Activated CD8-positive, alpha-beta memory T cell treated with anti-CD3 and anti-CD28 coated beads, Interleukin-2, amount 10 ng/mL, durations not matched to agents 7 days and 5 days (primary cell): ENCODE measurements around the gene FGF18. TPM values are rescaled to one million over a fixed set of nuclear protein-coding genes. Genes with fewer than 3 reads are reported as not detected.

Source experiments
- ATAC-seq: fragments of 150-1000 bp; cut with Tn5 transposase; one replicate; pipeline ENCODE4 v1.10.0; 2021; ENCODE audit warnings: moderate library complexity
- CTCF ChIA-PET: fragments of 350-600 bp; sonication (Branson Sonifier 250); formaldehyde crosslinking; loops from one replicate; lab custom pipeline; 2021; ENCODE audit warnings: antibody characterized with exemption; lab: Charles Lee
- DNase-seq: peaks from one replicate; pipeline ENCODE4 v3.0.0-alpha.2; 2020
- H3K27ac Mint-ChIP-seq: one replicate; pipeline ENCODE4 v1.8.0; 2021; ENCODE audit warnings: mild to moderate bottlenecking, mixed read lengths
- H3K27me3 Mint-ChIP-seq: one replicate; pipeline ENCODE4 v1.8.0; 2021; ENCODE audit warnings: mixed read lengths
- H3K36me3 Mint-ChIP-seq: one replicate; pipeline ENCODE4 v1.8.0; 2021; ENCODE audit warnings: mild to moderate bottlenecking, mixed read lengths
- H3K4me1 Mint-ChIP-seq: one replicate; pipeline ENCODE4 v1.8.0; 2021; ENCODE audit warnings: mixed read lengths
- H3K4me3 Mint-ChIP-seq: one replicate; pipeline ENCODE4 v1.8.0; 2021; ENCODE audit warnings: mild to moderate bottlenecking, moderate library complexity, mixed read lengths
- H3K9me3 Mint-ChIP-seq: one replicate; pipeline ENCODE4 v1.8.0; 2022; ENCODE audit warnings: low read depth, mixed read lengths
- total RNA-seq, 2 experiments: library from RNA; stranded (reverse); gene quantifications; one replicate each; pipeline ENCODE4 v1.2.3, GENCODE V29; 2021

The FGF18 gene
- total RNA-seq, 2 experiments from 2014 or later: not detected

DNA sequence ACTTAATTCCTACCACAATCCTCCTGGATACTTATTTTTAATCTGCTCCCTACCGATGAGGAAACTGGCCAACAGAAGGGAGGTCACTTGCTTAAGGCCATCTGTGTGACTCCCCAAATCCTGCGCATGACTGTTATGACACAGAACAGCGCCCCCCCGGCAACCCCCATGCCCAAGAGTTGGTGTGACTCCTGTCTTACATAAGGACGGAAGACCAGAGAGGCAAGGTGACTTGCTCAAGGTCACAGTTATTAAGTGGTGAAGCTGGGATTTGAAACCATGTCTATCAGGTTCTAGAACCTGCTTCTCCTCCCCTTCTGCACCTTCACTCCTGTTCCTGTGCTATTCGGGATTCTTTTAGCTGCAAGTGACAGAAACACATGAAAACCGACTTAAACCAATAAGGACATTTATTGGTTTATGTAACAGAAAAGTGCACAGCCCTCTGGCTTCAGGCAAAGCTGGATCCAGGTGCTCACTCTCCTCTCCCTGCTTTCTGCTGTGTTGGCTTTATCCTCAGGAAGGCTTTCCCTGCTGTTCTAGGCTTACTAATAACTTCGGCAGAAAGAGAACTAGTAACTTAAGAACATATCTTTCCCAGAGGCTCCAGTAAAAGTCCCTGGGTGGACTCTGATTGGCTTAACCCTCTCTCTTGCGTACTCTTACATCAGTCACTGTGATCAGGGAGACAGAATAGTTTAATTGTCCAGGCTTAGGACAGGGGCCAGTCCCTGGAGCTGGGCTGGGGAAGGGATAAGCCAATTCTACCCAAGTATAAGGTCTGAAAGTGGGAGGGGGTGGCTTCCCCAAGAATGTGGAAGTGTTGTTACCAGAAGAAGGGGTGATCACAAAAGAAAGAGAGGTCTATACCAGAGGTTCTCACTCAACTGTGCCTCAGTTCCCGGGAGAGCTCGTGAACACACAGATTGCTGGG is 43.7 kb downstream of the FGF18 start:
- CTCF ChIA-PET: no interaction called here
- Mint-ChIP-seq H3K27ac (no peak overlapping the region), H3K9me3 (no peaks in the 10 kb centered on the region), H3K27me3 (peaks cover 7% of the 10 kb centered on the region), H3K4me1 (no peaks in the 10 kb centered on the region), H3K4me3 (no peak overlapping the region), H3K36me3 (no peaks in the 10 kb centered on the region)
- DNase-seq (no peak), ATAC-seq (no peak)

DNA sequence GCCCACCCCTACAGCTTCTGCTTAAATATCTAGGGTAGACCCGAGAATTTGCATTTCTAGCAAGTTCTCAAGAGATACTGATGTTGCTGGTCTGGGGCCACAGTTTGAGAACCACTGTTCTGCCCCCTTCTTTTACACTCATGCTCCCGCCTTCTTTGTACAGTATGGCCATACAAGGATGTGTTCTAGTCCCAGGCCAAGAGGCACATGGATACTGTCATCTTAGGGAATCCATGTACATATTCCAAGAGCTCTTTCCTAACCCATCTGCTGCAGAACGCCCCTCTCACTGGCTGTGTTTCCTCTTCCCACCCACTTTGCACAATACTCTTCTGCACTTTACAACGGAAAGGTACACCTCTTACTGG is 44.4 kb downstream of the FGF18 start:
- H3K27ac Mint-ChIP-seq: no peak overlapping the region
- no peak for ATAC-seq
- H3K4me1 Mint-ChIP-seq: no peaks in the 10 kb centered on the region
- H3K36me3 Mint-ChIP-seq: no peaks in the 10 kb centered on the region
- CTCF ChIA-PET: no interaction called here
- peaks cover 7% of the 10 kb centered on the region for H3K27me3 Mint-ChIP-seq
- no peak for DNase-seq
- no peaks in the 10 kb centered on the region for H3K9me3 Mint-ChIP-seq
- no peak overlapping the region for H3K4me3 Mint-ChIP-seq

DNA sequence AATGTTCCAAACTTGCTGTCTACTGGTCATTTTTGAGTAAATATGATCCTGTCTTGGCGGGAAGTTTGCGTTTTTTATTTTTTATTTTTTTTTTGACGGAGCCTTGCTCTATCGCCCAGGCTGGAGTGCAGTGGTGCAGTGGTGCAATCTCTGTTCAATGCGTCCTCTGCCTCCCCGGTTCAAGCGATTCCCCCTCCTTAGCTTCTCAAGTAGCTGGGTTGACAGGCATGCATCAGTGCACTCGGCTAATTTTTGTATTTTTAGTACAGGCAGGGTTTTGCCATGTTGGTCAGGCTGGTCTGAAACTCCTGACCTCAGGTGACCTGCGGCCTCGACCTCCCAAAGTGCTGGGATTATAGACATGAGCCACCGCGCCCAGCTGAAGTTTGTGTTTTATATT is 45.4 kb downstream of the FGF18 start:
- Mint-ChIP-seq H3K27me3 (peaks cover 7% of the 10 kb centered on the region), H3K4me3 (no peak overlapping the region), H3K4me1 (no peaks in the 10 kb centered on the region), H3K9me3 (no peaks in the 10 kb centered on the region), H3K36me3 (no peaks in the 10 kb centered on the region), H3K27ac (no peak overlapping the region)
- DNase-seq (no peak), ATAC-seq (no peak)
- CTCF ChIA-PET: interaction anchor here (1.6 kb wide), 1 partner anchor 19 kb away, joined by 6 read pairs; no protein-coding TSS in a partner anchor

DNA sequence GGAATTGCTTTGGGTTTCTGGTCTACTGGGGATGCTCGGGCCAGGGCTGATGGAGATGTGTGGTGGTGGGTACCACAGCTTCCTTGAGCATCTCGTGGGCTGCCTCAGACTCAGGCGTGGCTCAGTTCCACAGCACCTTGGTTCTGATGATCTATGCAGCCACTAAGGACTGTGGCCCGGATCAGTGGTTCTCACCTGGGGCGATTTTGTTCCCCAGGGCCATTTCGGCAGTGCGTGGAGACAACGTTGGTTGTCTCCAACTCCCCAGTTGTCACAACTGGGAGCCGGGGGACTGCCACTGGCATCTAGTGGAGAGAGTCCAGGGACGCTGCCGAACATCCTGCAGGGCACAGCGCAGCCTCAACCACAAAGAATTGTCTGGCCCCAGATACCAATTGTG is 47.7 kb downstream of the FGF18 start:
- Mint-ChIP-seq H3K36me3 (no peaks in the 10 kb centered on the region), H3K9me3 (no peaks in the 10 kb centered on the region), H3K27me3 (peaks cover 7% of the 10 kb centered on the region), H3K4me1 (no peaks in the 10 kb centered on the region), H3K27ac (no peak overlapping the region), H3K4me3 (no peak overlapping the region)
- DNase-seq (no peak), ATAC-seq (no peak)
- CTCF ChIA-PET: no interaction called here

DNA sequence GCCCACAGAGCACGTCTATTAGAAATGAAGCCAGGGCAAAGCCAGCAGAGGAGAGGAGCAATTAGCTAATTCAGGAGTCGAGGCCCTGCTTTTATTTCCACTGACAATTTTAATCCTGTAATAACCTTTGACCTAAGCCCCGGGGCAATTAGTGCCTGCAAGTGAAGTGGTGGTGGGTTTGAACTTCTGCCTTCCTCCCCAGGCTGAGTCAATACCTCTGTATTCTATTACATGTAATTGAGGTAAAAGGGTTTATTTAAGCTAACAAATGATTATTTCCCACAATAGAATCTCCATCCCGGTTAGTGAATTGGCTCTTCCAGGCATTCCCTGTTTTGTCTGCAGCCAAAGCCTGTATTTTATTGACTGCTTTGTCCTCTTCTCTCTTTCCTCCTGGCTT is 49.9 kb downstream of the FGF18 start:
- Mint-ChIP-seq H3K4me3 (no peak overlapping the region), H3K36me3 (no peaks in the 10 kb centered on the region), H3K27me3 (peaks cover 2% of the 10 kb centered on the region), H3K4me1 (no peaks in the 10 kb centered on the region), H3K9me3 (no peaks in the 10 kb centered on the region), H3K27ac (no peak overlapping the region)
- ATAC-seq (no peak), DNase-seq (no peak)
- CTCF ChIA-PET: no interaction called here

DNA sequence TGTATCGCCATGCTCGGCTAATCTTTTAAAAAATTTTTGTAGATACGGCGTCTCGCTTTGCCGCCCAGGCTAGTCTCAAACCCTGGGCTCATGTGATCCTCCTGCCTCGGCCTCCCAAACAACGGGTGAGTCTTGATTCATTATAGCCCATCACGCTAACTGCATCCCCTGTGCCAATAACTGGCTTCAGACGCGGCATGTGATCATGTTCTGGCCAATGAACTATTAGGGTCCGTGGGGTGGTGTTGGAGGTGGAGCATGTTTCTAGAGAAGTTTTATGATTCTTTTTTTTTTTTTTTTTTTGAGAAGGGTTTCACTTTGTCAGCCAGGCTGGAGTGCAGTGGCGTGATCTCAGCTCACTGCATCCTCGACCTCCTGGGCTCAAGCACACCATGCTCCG is 51.0 kb downstream of the FGF18 start:
- Mint-ChIP-seq H3K36me3 (no peaks in the 10 kb centered on the region), H3K4me1 (no peaks in the 10 kb centered on the region), H3K27ac (no peak overlapping the region), H3K9me3 (no peaks in the 10 kb centered on the region), H3K4me3 (no peak overlapping the region), H3K27me3 (no peaks in the 10 kb centered on the region)
- ATAC-seq: no peak
- DNase-seq: no peak
- CTCF ChIA-PET: no interaction called here

DNA sequence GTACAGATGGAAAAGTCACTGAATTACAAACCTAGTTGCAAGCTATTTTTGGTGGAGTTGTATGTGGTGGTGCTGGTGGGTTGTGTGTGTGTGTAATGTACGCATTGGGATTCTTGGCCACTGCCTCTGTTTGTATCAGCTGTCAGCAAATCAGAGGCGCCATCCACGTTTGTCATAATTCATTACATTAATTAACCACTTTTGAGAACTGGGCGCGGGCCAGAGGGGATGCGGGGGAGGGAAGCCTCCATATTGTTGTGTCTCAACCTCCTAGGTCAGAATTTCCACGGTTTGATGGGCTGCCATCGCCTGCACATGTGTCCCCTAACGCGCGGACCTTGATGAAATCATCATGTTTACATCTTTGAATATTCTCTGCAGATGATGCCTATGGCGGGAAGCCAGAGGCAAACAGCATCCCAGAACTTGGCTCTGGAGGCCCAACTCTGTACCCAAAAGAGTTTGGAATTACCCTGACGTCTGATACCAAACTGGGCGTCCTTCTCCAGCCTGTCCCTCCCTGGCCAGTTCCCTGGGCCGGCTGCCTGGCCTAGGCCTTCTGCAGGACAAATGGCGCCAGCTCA is 54.9 kb downstream of the FGF18 start:
- ATAC-seq (no peak), DNase-seq (no peak)
- Mint-ChIP-seq H3K4me3 (no peak overlapping the region), H3K27me3 (peaks cover 4% of the 10 kb centered on the region), H3K27ac (no peak overlapping the region), H3K9me3 (no peaks in the 10 kb centered on the region), H3K4me1 (no peaks in the 10 kb centered on the region), H3K36me3 (no peaks in the 10 kb centered on the region)
- CTCF ChIA-PET: interaction anchor here (0.6 kb wide), 1 partner anchor 572 kb away, joined by 3 read pairs; no protein-coding TSS in a partner anchor

DNA sequence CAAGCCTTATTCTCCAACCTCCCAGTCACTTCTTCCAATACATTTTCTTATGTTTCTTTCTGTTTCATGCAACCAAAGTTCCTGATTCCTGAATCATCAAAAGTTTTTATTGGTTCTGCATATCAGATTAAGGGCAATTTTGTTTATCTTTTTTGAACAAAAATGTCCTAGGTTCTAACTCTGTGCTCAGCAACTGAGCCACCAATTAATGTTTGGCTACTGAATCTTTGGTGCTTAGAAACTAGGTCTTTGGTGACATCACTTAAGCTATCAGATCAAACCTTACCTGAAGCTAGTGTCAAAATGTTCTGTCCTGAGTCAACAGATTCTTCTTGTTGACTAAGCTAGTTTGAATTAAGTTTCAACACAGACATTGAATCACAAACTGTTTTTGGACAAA is 56.1 kb downstream of the FGF18 start:
- Mint-ChIP-seq H3K27me3 (peaks cover 4% of the 10 kb centered on the region), H3K9me3 (no peaks in the 10 kb centered on the region), H3K4me1 (peaks cover 3% of the 10 kb centered on the region), H3K36me3 (no peaks in the 10 kb centered on the region), H3K27ac (no peak overlapping the region), H3K4me3 (no peak overlapping the region)
- CTCF ChIA-PET: no interaction called here
- ATAC-seq: no peak
- DNase-seq: no peak

DNA sequence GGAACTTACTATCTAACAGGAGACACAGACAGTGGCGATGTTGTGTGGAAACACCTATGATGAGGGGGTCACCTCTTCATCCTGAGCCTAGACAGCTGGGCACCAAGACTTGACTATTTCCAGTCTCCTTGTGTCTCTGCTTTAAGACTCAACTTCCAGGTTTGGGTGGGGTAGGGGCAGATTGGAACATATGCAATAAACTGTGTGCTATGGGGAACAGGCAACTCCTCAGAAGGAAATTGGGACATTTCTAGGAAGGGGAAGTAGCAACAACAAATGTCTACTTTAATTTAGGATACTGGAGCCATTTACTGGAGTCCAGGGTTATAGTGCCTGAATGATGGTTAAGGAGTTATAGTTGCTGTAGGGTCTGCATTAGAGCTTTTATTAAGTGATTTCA is 57.3 kb downstream of the FGF18 start:
- no peak overlapping the region for H3K4me3 Mint-ChIP-seq
- CTCF ChIA-PET: no interaction called here
- peaks cover 4% of the 10 kb centered on the region for H3K27me3 Mint-ChIP-seq
- H3K36me3 Mint-ChIP-seq: no peaks in the 10 kb centered on the region
- ATAC-seq (no peak), DNase-seq (no peak)
- H3K9me3 Mint-ChIP-seq: no peaks in the 10 kb centered on the region
- no peak overlapping the region for H3K27ac Mint-ChIP-seq
- H3K4me1 Mint-ChIP-seq: peaks cover 3% of the 10 kb centered on the region

DNA sequence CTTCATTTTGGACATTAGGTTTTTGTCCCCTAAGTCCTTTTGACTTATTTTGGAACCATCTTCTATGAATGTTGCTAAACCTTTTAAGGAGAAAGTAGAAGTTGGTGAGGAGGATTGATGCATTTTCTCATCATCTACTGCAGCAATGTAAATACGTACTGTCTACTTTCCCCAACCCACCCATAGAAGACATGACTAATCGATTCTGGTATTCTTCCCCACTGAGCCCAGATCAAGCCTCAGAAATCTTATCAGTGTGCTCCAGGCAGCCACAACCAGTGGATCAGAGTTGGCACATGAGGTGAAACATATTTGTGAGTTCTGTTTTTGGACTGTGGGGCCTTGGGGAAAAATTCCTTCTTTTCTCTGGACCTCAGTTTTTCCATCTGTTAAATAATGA is 57.7 kb downstream of the FGF18 start:
- no peak for DNase-seq
- H3K4me3 Mint-ChIP-seq: no peak overlapping the region
- no peak for ATAC-seq
- no peaks in the 10 kb centered on the region for H3K36me3 Mint-ChIP-seq
- CTCF ChIA-PET: no interaction called here
- peaks cover 4% of the 10 kb centered on the region for H3K27me3 Mint-ChIP-seq
- no peaks in the 10 kb centered on the region for H3K9me3 Mint-ChIP-seq
- peaks cover 3% of the 10 kb centered on the region for H3K4me1 Mint-ChIP-seq
- H3K27ac Mint-ChIP-seq: no peak overlapping the region

DNA sequence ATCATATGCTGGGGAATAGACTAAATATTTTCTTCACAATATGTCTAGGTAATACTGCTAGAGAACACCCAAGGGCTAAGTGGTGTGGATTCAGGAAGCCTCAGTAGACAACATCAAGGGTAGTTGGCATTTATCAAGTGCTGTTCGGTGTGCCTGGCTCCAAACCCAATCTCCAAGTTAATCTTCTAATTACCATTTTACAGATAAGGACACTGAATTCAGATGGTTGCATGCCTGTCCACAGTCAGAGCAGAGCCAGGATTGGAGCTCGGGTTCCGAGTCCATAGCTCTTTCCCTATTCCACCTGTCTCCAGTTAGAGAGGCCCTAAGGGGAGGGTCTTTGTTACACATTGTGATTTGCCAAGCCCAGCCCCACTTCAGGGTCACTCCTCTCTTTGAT is 58.2 kb downstream of the FGF18 start:
- H3K27ac Mint-ChIP-seq: no peak overlapping the region
- CTCF ChIA-PET: no interaction called here
- H3K4me1 Mint-ChIP-seq: peaks cover 3% of the 10 kb centered on the region
- H3K9me3 Mint-ChIP-seq: no peaks in the 10 kb centered on the region
- no peaks in the 10 kb centered on the region for H3K36me3 Mint-ChIP-seq
- no peak overlapping the region for H3K4me3 Mint-ChIP-seq
- H3K27me3 Mint-ChIP-seq: peaks cover 4% of the 10 kb centered on the region
- no peak for ATAC-seq
- DNase-seq: no peak

DNA sequence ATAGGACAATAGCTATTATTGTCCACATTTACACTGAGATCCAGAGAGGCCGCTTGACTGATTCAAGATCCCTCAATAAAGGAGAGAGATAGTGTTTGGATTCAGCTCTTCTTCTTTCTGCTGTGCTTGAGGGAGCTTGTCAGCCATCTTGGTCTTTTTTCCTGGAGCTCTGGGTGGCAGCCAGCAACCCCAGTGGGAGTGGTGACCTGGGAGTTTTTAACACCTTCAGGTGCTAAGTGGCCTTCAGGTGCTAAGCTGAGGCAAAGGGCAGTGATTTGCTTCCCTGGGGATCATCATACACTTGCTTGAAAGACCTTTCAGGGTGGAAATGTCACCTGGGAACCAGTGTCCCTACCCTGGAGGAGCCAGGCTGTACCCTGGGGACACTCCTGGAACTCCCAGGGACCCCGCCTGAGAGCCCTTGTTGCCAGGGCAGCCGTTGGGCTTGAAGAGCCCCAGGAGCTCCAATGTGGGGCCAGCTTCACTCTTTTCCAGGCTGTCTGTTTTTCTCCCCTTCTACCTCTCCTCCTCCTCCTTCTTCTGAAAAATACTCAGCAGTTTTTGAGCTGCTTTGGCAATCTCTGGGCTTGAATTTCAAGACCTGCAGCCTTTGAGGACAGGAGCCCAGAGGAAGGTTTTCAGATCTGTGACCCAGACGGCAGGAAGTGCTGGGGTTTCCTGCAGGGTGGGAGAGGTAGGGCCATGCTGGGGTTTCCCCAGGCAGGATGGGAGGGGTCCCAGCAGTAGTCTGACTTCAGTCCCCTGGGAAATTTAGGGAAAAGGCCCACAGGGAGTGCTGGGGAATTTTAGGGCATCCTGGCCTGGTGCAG is 59.7 kb downstream of the FGF18 start:
- H3K4me1 Mint-ChIP-seq: peaks cover 3% of the 10 kb centered on the region

DNA sequence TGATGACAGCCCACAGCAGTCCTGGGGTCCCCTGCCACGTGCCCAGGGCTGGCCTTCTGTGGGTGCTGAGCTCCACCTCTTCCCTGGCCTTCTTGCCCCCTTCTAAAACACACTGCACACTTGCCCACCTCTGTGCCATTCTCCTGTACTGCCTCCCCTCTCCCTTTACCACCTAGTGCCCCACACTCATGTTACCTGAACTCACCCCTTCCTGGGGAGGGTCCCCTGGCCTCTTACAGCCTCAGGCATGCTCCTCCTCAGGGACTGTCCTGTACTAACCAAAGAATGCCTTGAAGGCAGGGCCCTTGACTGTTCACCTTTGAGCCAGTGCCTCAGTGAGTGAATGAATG is 60.3 kb downstream of the FGF18 start:
- no peaks in the 10 kb centered on the region for H3K9me3 Mint-ChIP-seq
- no peak for DNase-seq
- no peak overlapping the region for H3K27ac Mint-ChIP-seq
- H3K36me3 Mint-ChIP-seq: no peaks in the 10 kb centered on the region
- peaks cover 3% of the 10 kb centered on the region for H3K4me1 Mint-ChIP-seq
- no peak for ATAC-seq
- H3K27me3 Mint-ChIP-seq: peaks cover 4% of the 10 kb centered on the region
- H3K4me3 Mint-ChIP-seq: no peak overlapping the region
- CTCF ChIA-PET: no interaction called here

More for the DNA sequence above, 59.7 kb downstream of the FGF18 start:
- H3K27me3 Mint-ChIP-seq: peaks cover 4% of the 10 kb centered on the region
- CTCF ChIA-PET: interaction anchor here (0.6 kb wide), 1 partner anchor 22 kb away, joined by 3 read pairs; no protein-coding TSS in a partner anchor
- no peak for DNase-seq
- ATAC-seq: no peak
- no peak overlapping the region for H3K27ac Mint-ChIP-seq
- H3K9me3 Mint-ChIP-seq: no peaks in the 10 kb centered on the region
- no peak overlapping the region for H3K4me3 Mint-ChIP-seq
- no peaks in the 10 kb centered on the region for H3K36me3 Mint-ChIP-seq
